ENCODE measurements around the gene ORAI1. TPM values are rescaled to one million over a fixed set of nuclear protein-coding genes. Genes with fewer than 3 reads are reported as not detected.
"Not testable (repeated sequence)": the region's sequence is repeated elsewhere in the genome, so short reads cannot be mapped to it uniquely, and the experiment has no call there.

Gene ORAI1
- total and polyA plus RNA-seq, 12 donors, result 1.8 to 18.1 (median 8.8) TPM

DNA sequence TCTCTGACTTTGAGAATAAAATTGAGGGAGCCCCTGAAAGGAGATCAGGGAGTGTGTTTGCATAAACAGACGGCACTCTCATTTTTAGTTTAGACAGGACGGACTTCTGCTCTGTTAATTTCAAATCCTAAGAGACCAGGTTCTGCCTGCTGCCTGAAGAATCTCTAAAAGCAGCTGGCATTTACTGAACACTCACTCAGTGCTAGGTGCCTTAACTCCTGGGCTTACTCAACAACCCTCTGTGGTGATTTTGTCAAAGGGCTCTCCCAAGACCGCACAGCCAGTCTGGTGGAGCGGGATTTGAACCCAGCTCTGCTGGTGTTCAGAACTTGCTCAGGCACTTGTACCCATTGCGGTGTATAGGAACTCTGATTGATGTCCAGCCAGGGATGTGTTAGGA is 2.2 kb downstream of the ORAI1 start:
- intact Hi-C loops (cut with DNase I), result loop anchor here (5.0 to 10.0 kb wide), 12 partner anchors 34 to 134 kb away; partner anchors contain the start of genes KDM2B (in 4 of the 10) and MORN3 (in 1 of the 10)
- no peak for DNase-seq
- Histone ChIP-seq H3K27ac (peak overlapping the region in 5 of 10 donors; percentile 13 to 95 (median 88)), H3K4me1 (peaks cover 3 to 79% (median 62%) of the 10 kb centered on the region in 9 donors), H3K27me3 (no peaks in the 10 kb centered on the region), H3K36me3 (no peaks in the 10 kb centered on the region), H3K4me3 (peak overlapping the region in 4 of 10 donors; percentile 76 to 97 (median 82)), H3K9me3 (no peaks in the 10 kb centered on the region)
- no peak for ATAC-seq
- no peak for TF ChIP-seq CTCF (IDR thresholded peaks at IDR 0.05)
- WGBS, 2 donors, result 88 to 96% methylated on average over 5 of the region's 5 CpGs

DNA sequence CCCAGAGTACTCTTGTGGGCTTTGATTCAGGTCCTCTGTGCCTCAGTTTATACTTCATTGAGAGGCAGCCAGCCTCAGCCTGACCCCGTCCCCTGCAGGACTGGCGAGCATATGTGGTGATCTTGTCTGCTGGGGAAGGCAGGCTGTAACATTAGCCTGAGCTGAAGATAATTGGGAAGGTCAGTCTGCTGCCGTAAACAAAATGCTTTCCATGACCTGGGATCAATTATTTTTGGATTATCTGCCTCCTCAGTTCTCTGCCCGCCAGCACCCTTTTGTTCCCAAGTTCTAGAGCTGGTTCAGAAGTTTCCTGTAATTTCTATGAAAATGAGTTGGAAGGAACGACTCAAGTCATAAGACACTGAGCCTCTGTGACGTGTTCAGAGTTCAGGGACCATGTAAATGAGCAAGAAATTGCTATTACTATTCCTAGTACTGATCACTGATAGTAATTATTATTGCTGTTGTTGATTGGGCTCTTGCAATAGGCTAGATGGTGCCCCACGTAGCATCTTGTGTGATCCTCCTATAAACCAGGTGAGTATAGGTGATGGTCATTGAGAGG is 4.5 kb downstream of the ORAI1 start:
- Histone ChIP-seq H3K4me3 (no peak overlapping the region), H3K27me3 (no peaks in the 10 kb centered on the region), H3K36me3 (no peaks in the 10 kb centered on the region), H3K27ac (peak overlapping the region in 1 of 10 donors; percentile 95), H3K9me3 (no peaks in the 10 kb centered on the region), H3K4me1 (peaks cover 3 to 65% (median 50%) of the 10 kb centered on the region in 9 donors)
- 92 to 95% methylated on average over 7 of the region's 7 CpGs for WGBS, 2 donors
- intact Hi-C loops (cut with DNase I), result no loop called here
- DNase-seq (no peak), ATAC-seq (no peak)
- TF ChIP-seq CTCF (IDR thresholded peaks at IDR 0.05), result no peak

GRCh38 chr12:121632069-121632970 is 6.0 kb downstream of the ORAI1 start:
- ATAC-seq, result no peak
- intact Hi-C loops (cut with DNase I), result no loop called here
- TF ChIP-seq CTCF (IDR thresholded peaks at IDR 0.05), result no peak

GRCh38 chr12:121633833-121634196 is 7.5 kb downstream of the ORAI1 start:
- 97 to 98% methylated on average over 3 to 5 of the region's 11 CpGs for WGBS, 2 donors
- H3K4me3 ChIP-seq; intact Hi-C loops (cut with DNase I); H3K9me3 ChIP-seq; H3K27ac ChIP-seq; DNase-seq; H3K27me3 ChIP-seq; H3K36me3 ChIP-seq; ATAC-seq: not testable (repeated sequence)
- H3K4me1 ChIP-seq, result peaks cover 0 to 69% (median 30%) of the 10 kb centered on the region in 9 donors

More at GRCh38 chr12:121632069-121632970, 6.0 kb downstream of the ORAI1 start:
- 69 to 72% methylated on average over 11 of the region's 11 CpGs for WGBS, 2 donors
- Histone ChIP-seq H3K27ac (peak overlapping the region in 2 of 10 donors; percentile 4 to 11), H3K9me3 (no peaks in the 10 kb centered on the region), H3K4me1 (peaks cover 3 to 72% (median 43%) of the 10 kb centered on the region in 9 donors), H3K27me3 (no peaks in the 10 kb centered on the region), H3K36me3 (peaks cover 0 to 7% (median 0%) of the 10 kb centered on the region in 9 donors), H3K4me3 (no peak overlapping the region)
- no peak for DNase-seq
